ENCODE data around the gene CWC25. TPM values are rescaled to one million over a fixed set of nuclear protein-coding genes. Genes with fewer than 3 reads are reported as not detected.

CWC25 gene
- total RNA-seq, result 10 to 100 TPM; 15.0 to 39.2 TPM

- WGBS, 2 donors, result 1% methylated on average over 50 to 55 of the region's 55 CpGs
- DNase-seq, result peak; percentile 95 to 97 (median 96)
- TF ChIP-seq POLR2A (IDR thresholded peaks at IDR 0.05) (peak; percentile 82 to 93 (median 90)), CTCF (IDR thresholded peaks at IDR 0.05) (peak in 4 of 7 experiments; percentile 8 to 36 (median 26))
- no peaks in the 10 kb centered on the region for H3K9me3 ChIP-seq
- peak; percentile 98 for ATAC-seq
- peak within 1 kb of the TSS; percentile 71 to 82 for H3K4me3 ChIP-seq
- peaks cover 24% of the 10 kb centered on the region for H3K4me1 ChIP-seq
- H3K36me3 ChIP-seq (replicated peaks in 1 of 2; ENCODE audit: insufficient read depth in 1 of 2, low read depth in 2 of 2), result peaks cover 0 to 6% of the 10 kb centered on the region in 2 donors
- intact Hi-C loops (cut with DNase I), result no loop called here
- peak within 1 kb of the TSS; percentile 93 to 98 (median 96) for H3K27ac ChIP-seq
- H3K27me3 ChIP-seq, result no peaks in the 10 kb centered on the region
These were observed at the start of gene CWC25 for GRCh38 chr17:38824899-38825761. CWC25 (minus strand) TSS chr17:38825321; CDS start chr17:38825183, 138 bp downstream.

- Histone ChIP-seq H3K4me1 (peaks cover 61% of the 10 kb centered on the region), H3K27me3 (no peaks in the 10 kb centered on the region), H3K36me3 (replicated peaks in 1 of 2; ENCODE audit: insufficient read depth in 1 of 2, low read depth in 2 of 2) (peaks cover 0 to 7% of the 10 kb centered on the region in 2 donors), H3K27ac (peak overlapping the region in 3 of 4 donors; percentile 55 to 96 (median 93)), H3K9me3 (no peaks in the 10 kb centered on the region), H3K4me3 (no peak overlapping the region)
- no peak for ATAC-seq
- TF ChIP-seq POLR2A (IDR thresholded peaks at IDR 0.05) (no peak), CTCF (IDR thresholded peaks at IDR 0.05) (no peak)
- no peak for DNase-seq
- intact Hi-C loops (cut with DNase I), result no loop called here
- 44 to 47% methylated on average over 4 to 9 of the region's 9 CpGs for WGBS, 2 donors
These were observed 48.7 kb upstream of the CWC25 start for GRCh38 chr17:38873640-38874380.

- Histone ChIP-seq H3K4me1 (peaks cover 68% of the 10 kb centered on the region), H3K9me3 (no peaks in the 10 kb centered on the region), H3K27me3 (no peaks in the 10 kb centered on the region), H3K36me3 (replicated peaks in 1 of 2; ENCODE audit: insufficient read depth in 1 of 2, low read depth in 2 of 2) (no peaks in the 10 kb centered on the region), H3K27ac (peak overlapping the region; percentile 91 to 96 (median 94)), H3K4me3 (no peak overlapping the region)
- TF ChIP-seq POLR2A (IDR thresholded peaks at IDR 0.05), result peak in 1 of 3 donors; percentile 34
- TF ChIP-seq CTCF (IDR thresholded peaks at IDR 0.05), result no peak
- peak; percentile 22 for ATAC-seq
- DNase-seq, result peak; percentile 69 to 88 (median 79)
- intact Hi-C loops (cut with DNase I), result no loop called here
- 29 to 37% methylated on average over 8 to 9 of the region's 9 CpGs for WGBS, 2 donors
These were observed 47.7 kb upstream of the CWC25 start for GRCh38 chr17:38872671-38873385.

GRCh38 chr17:38872027-38872511 lies 46.9 kb upstream of the CWC25 start:
- no peak overlapping the region for H3K4me3 ChIP-seq
- no peaks in the 10 kb centered on the region for H3K36me3 ChIP-seq (replicated peaks in 1 of 2; ENCODE audit: insufficient read depth in 1 of 2, low read depth in 2 of 2)
- peak overlapping the region; percentile 91 to 96 (median 94) for H3K27ac ChIP-seq
- ATAC-seq (no peak), DNase-seq (no peak)
- peaks cover 66% of the 10 kb centered on the region for H3K4me1 ChIP-seq
- no peaks in the 10 kb centered on the region for H3K27me3 ChIP-seq
- TF ChIP-seq POLR2A (IDR thresholded peaks at IDR 0.05) (no peak), CTCF (IDR thresholded peaks at IDR 0.05) (no peak)
- intact Hi-C loops (cut with DNase I), result no loop called here
- 19 to 20% methylated on average over 4 to 5 of the region's 5 CpGs for WGBS, 2 donors
- H3K9me3 ChIP-seq, result no peaks in the 10 kb centered on the region

Measured in body of pancreas (tissue), 4 donors.